Uterine smooth muscle cell (primary cell): ENCODE results near the gene KRTDAP. TPM values are rescaled to one million over a fixed set of nuclear protein-coding genes. Genes with fewer than 3 reads are reported as not detected.

Experiments
- total RNA-seq: library from RNA; depleted of rRNA; stranded (reverse); fragments of >200 nt; gene quantifications from 2 replicates; pipeline ENCODE4 v1.2.3, GENCODE V29; 2014

Gene KRTDAP, protein sequence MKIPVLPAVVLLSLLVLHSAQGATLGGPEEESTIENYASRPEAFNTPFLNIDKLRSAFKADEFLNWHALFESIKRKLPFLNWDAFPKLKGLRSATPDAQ
- not detected in 2 replicates for total RNA-seq

GRCh38 chr19:35490364-35490763, at the start of gene KRTDAP:
Gene KRTDAP, minus strand, starts transcription at chr19:35490464. Its CDS starts 22 bp downstream, at chr19:35490442.

DNA sequence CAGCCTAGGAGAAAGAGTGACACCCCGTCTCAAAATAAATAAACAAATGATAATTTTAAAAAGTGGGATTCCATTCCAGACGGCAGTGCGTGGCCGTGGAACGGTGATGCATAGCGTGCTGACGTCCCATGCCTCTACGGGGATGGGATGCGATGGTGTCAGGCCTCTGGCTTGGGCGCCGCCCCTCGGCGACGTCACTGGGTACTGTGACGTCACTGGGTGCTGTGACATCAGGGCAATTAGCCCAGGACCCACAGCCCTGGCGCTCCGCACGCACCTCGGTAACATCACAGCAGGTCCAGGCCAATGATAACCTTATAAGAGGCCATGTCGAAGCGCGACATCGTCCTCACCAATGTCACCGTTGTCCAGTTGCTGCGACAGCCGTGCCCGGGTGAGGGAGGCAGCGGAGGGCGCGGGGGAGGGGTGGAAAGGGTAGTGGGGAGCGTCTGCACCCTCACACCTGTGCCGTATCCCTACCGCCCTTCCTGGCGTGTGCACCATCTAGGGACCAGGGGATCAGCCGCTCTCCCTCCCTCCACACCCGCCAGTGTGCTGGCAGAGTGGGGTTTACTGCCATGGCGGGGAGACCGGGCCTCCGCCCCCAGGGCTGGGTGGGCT, 43.0 kb upstream of the KRTDAP start, which contains the start of gene GAPDHS:
Gene GAPDHS (plus strand): TSS at position 256 of the 621 bp plus-strand sequence. CDS start 72 bp downstream, at position 328.

GRCh38 chr19:35528218-35529038, 38.2 kb upstream of the KRTDAP start, which contains the start of gene SBSN:
Gene SBSN, minus strand, starts transcription at chr19:35528311. Its CDS starts 30 bp downstream, at chr19:35528281.

DNA sequence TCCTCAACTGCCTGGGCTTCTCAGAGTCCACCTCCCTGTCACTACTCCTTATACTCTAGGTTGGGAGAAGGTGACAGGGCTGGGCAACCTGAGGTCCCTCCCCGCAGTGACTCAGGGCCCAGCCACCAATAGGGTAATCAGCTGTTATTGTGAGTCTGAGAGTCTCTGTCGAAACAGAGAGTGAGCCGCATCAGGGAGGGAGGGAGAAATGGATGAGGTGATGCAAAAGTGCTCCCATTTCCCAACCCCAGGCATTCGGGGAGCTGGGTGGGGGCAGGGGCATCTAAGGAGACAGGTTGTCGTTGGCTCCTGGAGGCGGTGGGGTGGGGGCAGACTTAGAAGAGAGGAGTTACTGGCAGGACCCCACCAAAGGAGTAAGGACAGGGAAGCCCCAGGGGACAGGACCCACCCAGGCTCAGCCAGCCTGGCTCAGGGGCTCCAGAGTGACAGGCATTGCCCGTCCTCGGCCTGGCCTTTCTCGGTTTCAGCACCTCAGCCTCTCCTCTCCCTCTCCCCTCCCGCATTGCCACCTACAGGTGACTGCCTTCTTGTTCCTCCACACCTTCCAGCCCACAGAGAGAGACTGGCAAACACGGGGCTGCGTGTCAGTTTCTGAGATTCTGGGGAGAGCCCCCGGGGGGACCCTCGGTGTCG, 23.5 kb upstream of the KRTDAP start, which contains the start of gene DMKN:
Gene DMKN (minus strand): TSS at position 22 of the 654 bp plus-strand sequence. CDS start 174 bp downstream, outside the sequence.

DNA sequence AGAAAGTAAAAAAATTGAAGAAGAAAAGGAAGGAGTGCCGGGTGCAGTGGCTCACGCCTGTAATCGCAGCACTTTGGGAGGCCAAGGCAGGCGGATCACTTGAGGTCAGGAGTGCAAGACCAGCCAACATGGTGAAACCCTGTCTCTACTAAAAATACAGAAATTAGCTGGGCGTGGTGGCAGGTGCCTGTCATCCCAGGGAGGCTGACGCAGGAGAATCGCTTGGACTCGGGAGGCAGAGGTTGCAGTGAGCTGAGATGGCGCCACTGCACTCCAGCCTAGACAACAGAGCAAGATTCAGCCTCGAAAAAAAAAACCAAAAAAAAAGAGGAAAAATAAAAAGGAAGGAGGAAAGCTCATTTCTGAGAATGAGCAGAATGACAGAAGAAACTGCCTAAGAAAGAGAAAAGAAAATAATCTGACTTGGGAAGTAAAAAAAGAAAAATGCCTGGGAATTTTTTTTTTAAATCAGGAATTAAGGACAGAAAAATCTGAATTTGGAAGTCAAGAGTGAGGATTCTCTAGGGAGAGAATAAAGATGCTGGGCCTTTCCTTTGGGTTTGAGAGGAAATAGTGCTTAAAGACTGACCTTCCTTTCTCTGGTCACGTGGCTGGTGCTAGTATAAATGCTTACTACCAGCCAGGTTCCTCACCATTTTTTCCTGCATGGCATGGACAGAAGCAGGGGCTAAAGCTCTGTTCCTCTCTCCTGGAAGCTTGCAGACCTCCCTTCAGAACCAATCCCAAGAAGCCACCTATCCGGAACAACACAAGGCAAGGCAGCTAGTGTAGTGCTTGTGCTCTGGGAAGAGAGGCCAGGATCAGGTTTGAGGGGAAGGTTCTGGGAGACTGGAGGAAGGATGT, 42.4 kb downstream of the KRTDAP start, which contains the start of gene FFAR2:
Gene FFAR2 (plus strand): TSS at position 652 of the 864 bp plus-strand sequence. CDS start 1,458 bp downstream, outside the sequence.

Other genes with a start within 250 kb of the KRTDAP start
- 0.37 and 0.44 TPM in 2 replicates for gene LSR, start 241.5 kb downstream of the KRTDAP start, total RNA-seq
- gene USF2, start 221.5 kb downstream of the KRTDAP start, total RNA-seq: 50.4 and 62.1 TPM in 2 replicates
- 0.22 TPM in 1 of 2 replicates, not detected in the other for gene HAMP, start 207.9 kb downstream of the KRTDAP start, total RNA-seq
- gene MAG, start 198.3 kb downstream of the KRTDAP start, total RNA-seq: not detected in 2 replicates
- 0.25 and 0.55 TPM in 2 replicates for gene CD22, start 161.3 kb downstream of the KRTDAP start, total RNA-seq
- not detected in 2 replicates for gene FFAR1, start 142.6 kb downstream of the KRTDAP start, total RNA-seq
- not detected in 2 replicates for gene FFAR3, start 132.0 kb downstream of the KRTDAP start, total RNA-seq
- not detected in 2 replicates for gene GPR42, start 119.4 kb downstream of the KRTDAP start, total RNA-seq
- not detected in 2 replicates for gene FFAR2, start 42.2 kb downstream of the KRTDAP start, total RNA-seq
- gene DMKN, start 23.2 kb upstream of the KRTDAP start, total RNA-seq: 14.1 and 21.9 TPM in 2 replicates
- gene SBSN, start 37.8 kb upstream of the KRTDAP start, total RNA-seq: 1.7 and 4.5 TPM in 2 replicates
- not detected in 2 replicates for gene GAPDHS, start 43.0 kb upstream of the KRTDAP start, total RNA-seq
- 80.7 and 104 TPM in 2 replicates for gene TMEM147, start 55.2 kb upstream of the KRTDAP start, total RNA-seq
- not detected in 2 replicates for gene ATP4A, start 73.2 kb upstream of the KRTDAP start, total RNA-seq
- gene PMIS2, start 95.7 kb upstream of the KRTDAP start, total RNA-seq: not detected in 2 replicates
- gene HAUS5, start 122.3 kb upstream of the KRTDAP start, total RNA-seq: 9.4 and 16.6 TPM in 2 replicates
- gene RBM42, start 138.6 kb upstream of the KRTDAP start, total RNA-seq: 41.0 and 49.0 TPM in 2 replicates
- 0.11 and 0.50 TPM in 2 replicates for gene ETV2, start 151.3 kb upstream of the KRTDAP start, total RNA-seq
- 324 and 362 TPM in 2 replicates for gene COX6B1, start 157.9 kb upstream of the KRTDAP start, total RNA-seq
- not detected in 2 replicates for gene UPK1A, start 176.1 kb upstream of the KRTDAP start, total RNA-seq
- gene ZBTB32, start 214.1 kb upstream of the KRTDAP start, total RNA-seq: not detected in 2 replicates
- 7.5 TPM in 2 replicates for gene KMT2B, start 227.5 kb upstream of the KRTDAP start, total RNA-seq